ENCODE measurements around the gene MYO1A. TPM values are rescaled to one million over a fixed set of nuclear protein-coding genes. Genes with fewer than 3 reads are reported as not detected.
"Not testable (repeated sequence)": the region's sequence is repeated elsewhere in the genome, so short reads cannot be mapped to it uniquely, and the experiment has no call there.

MYO1A gene
- total and polyA plus RNA-seq, 7 donors: 0.04 to 1.3 (median 0.19) TPM; not detected in 1

GRCh38 chr12:57025196-57025595, 24.7 kb downstream of the MYO1A start:
- Histone ChIP-seq H3K36me3 (ENCODE audit: insufficient read depth in 1 of 2, low read depth in 1 of 2) (no peaks in the 10 kb centered on the region), H3K27me3 (ENCODE audit: insufficient read depth in 3 of 3, low read length in 2 of 3) (peaks cover 0 to 4% (median 0%) of the 10 kb centered on the region in 3 donors), H3K4me3 (no peak overlapping the region), H3K27ac (no peak overlapping the region), H3K9me3 (no peaks in the 10 kb centered on the region), H3K4me1 (no peaks in the 10 kb centered on the region)
- TF ChIP-seq CTCF (IDR thresholded peaks at IDR 0.05): no peak
- ATAC-seq: no peak
- DNase-seq: no peak
- intact Hi-C loops (cut with DNase I): no loop called here
- 34 to 50% (median 41%) methylated on average over 2 of the region's 2 CpGs for WGBS, 3 donors

- H3K4me3 ChIP-seq; H3K36me3 ChIP-seq (ENCODE audit: insufficient read depth in 1 of 2, low read depth in 1 of 2); DNase-seq; H3K27ac ChIP-seq; H3K9me3 ChIP-seq; intact Hi-C loops (cut with DNase I); ATAC-seq; H3K27me3 ChIP-seq (ENCODE audit: insufficient read depth in 3 of 3, low read length in 2 of 3); H3K4me1 ChIP-seq: not testable (repeated sequence)
- WGBS, 3 donors: 89 to 90% (median 90%) methylated on average over 5 of the region's 5 CpGs
Observed at GRCh38 chr12:57022324-57022723, 27.6 kb downstream of the MYO1A start.

- no peak for ATAC-seq
- no peak for DNase-seq
- TF ChIP-seq CTCF (IDR thresholded peaks at IDR 0.05): no peak
- Histone ChIP-seq H3K27ac (no peak overlapping the region), H3K36me3 (ENCODE audit: insufficient read depth in 1 of 2, low read depth in 1 of 2) (no peaks in the 10 kb centered on the region), H3K4me1 (no peaks in the 10 kb centered on the region), H3K9me3 (no peaks in the 10 kb centered on the region), H3K27me3 (ENCODE audit: insufficient read depth in 3 of 3, low read length in 2 of 3) (peaks cover 0 to 6% (median 4%) of the 10 kb centered on the region in 3 donors), H3K4me3 (no peak overlapping the region)
- 76 to 79% (median 77%) methylated on average over 9 of the region's 9 CpGs for WGBS, 3 donors
- intact Hi-C loops (cut with DNase I): no loop called here
Observed at GRCh38 chr12:57019983-57020719, 29.8 kb downstream of the MYO1A start.

- Histone ChIP-seq H3K9me3 (no peaks in the 10 kb centered on the region), H3K36me3 (ENCODE audit: insufficient read depth in 1 of 2, low read depth in 1 of 2) (no peaks in the 10 kb centered on the region), H3K4me1 (no peaks in the 10 kb centered on the region), H3K4me3 (no peak overlapping the region), H3K27me3 (ENCODE audit: insufficient read depth in 3 of 3, low read length in 2 of 3) (peaks cover 0 to 12% (median 4%) of the 10 kb centered on the region in 3 donors), H3K27ac (no peak overlapping the region)
- intact Hi-C loops (cut with DNase I): no loop called here
- no peak for TF ChIP-seq CTCF (IDR thresholded peaks at IDR 0.05)
- 78 to 79% (median 79%) methylated on average over 1 of the region's 1 CpG for WGBS, 3 donors
- no peak for DNase-seq
- ATAC-seq: no peak
Observed at GRCh38 chr12:57018906-57019305, 31.0 kb downstream of the MYO1A start.

- H3K27ac ChIP-seq; H3K9me3 ChIP-seq; ATAC-seq; H3K36me3 ChIP-seq (ENCODE audit: insufficient read depth in 1 of 2, low read depth in 1 of 2); H3K4me3 ChIP-seq; H3K4me1 ChIP-seq; DNase-seq; intact Hi-C loops (cut with DNase I): not testable (repeated sequence)
- peaks cover 0 to 15% (median 4%) of the 10 kb centered on the region in 3 donors for H3K27me3 ChIP-seq (ENCODE audit: insufficient read depth in 3 of 3, low read length in 2 of 3)
- 71 to 88% (median 81%) methylated on average over 4 to 5 of the region's 5 CpGs for WGBS, 3 donors
Observed at GRCh38 chr12:57018353-57018752, 31.6 kb downstream of the MYO1A start.
